Chondrocyte (in vitro differentiated cells): ENCODE data around the gene RNH1. TPM values are rescaled to one million over a fixed set of nuclear protein-coding genes. Genes with fewer than 3 reads are reported as not detected.

ENCODE experiments used
- DNase-seq: peaks from one replicate; pipeline ENCODE4 v3.0.0; 2021; ENCODE audit warnings: mixed read lengths, low spot score
- H3K27ac Mint-ChIP-seq: one replicate; pipeline ENCODE4 v1.8.0; 2021; ENCODE audit warnings: mild to moderate bottlenecking, moderate library complexity, mixed read lengths; ENCODE audit not compliant: unreplicated experiment
- H3K27me3 Mint-ChIP-seq: 2 replicates; pipeline ENCODE4 v1.8.0; 2021; ENCODE audit warnings: low read depth, mixed read lengths
- H3K36me3 Mint-ChIP-seq: 2 replicates; pipeline ENCODE4 v1.8.0; 2021; ENCODE audit warnings: low read depth, mixed read lengths
- H3K4me1 Mint-ChIP-seq: 2 replicates; pipeline ENCODE4 v1.8.0; 2021; ENCODE audit warnings: low read depth, mild to moderate bottlenecking, mixed read lengths
- H3K4me3 Mint-ChIP-seq: one replicate; pipeline ENCODE4 v1.8.0; 2021; ENCODE audit warnings: mild to moderate bottlenecking, moderate library complexity, mixed read lengths; ENCODE audit not compliant: unreplicated experiment
- H3K9me3 Mint-ChIP-seq: 2 replicates; pipeline ENCODE4 v1.8.0; 2021; ENCODE audit warnings: low read depth, mixed read lengths
- total RNA-seq: library from RNA; stranded (reverse); gene quantifications from 3 replicates; pipeline ENCODE4 v1.2.1, GENCODE V29; 2021
- TF ChIP-seq, protein P1 (sequence below): fragments of 200-600 bp; sonication (generic); IDR thresholded peaks from 2 replicates; pipeline ENCODE4 v1.5.0; 2021; ENCODE audit warnings: antibody characterized with exemption, mild to moderate bottlenecking, moderate library complexity

RNH1 gene
- total RNA-seq, 1 donor from 2014 or later, result 166 TPM

DNA sequence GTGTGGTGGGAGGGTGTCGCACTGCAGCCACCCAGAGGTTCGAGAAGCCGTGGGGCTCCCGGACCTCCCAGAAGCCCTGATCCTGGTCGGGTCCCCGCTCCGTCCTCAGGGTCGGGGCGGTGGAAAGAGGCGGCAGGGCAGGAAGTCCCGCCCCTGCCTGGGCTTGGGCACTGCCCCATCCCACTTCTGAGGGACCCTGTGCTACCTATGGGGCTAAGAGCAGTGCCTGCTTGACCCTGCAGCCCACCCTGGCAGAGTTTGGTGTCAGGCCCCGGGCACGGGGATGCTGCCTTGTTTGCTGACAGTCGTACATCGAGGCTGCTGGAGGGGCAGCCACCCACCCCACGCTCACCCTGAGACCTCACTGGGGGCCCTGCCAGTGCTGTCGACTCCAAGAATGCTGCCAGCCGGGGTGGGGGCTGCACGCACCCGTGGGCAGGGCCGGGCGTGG, 19.4 kb downstream of the RNH1 start:
- Mint-ChIP-seq H3K4me3 (no peak overlapping the region), H3K4me1 (no peaks in the 10 kb centered on the region), H3K27ac (no peak overlapping the region), H3K9me3 (peaks cover 3% of the 10 kb centered on the region), H3K27me3 (no peaks in the 10 kb centered on the region), H3K36me3 (peaks cover 3% of the 10 kb centered on the region)
- DNase-seq, result no peak
- TF ChIP-seq, protein P1, sequence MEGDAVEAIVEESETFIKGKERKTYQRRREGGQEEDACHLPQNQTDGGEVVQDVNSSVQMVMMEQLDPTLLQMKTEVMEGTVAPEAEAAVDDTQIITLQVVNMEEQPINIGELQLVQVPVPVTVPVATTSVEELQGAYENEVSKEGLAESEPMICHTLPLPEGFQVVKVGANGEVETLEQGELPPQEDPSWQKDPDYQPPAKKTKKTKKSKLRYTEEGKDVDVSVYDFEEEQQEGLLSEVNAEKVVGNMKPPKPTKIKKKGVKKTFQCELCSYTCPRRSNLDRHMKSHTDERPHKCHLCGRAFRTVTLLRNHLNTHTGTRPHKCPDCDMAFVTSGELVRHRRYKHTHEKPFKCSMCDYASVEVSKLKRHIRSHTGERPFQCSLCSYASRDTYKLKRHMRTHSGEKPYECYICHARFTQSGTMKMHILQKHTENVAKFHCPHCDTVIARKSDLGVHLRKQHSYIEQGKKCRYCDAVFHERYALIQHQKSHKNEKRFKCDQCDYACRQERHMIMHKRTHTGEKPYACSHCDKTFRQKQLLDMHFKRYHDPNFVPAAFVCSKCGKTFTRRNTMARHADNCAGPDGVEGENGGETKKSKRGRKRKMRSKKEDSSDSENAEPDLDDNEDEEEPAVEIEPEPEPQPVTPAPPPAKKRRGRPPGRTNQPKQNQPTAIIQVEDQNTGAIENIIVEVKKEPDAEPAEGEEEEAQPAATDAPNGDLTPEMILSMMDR, result no peak

DNA sequence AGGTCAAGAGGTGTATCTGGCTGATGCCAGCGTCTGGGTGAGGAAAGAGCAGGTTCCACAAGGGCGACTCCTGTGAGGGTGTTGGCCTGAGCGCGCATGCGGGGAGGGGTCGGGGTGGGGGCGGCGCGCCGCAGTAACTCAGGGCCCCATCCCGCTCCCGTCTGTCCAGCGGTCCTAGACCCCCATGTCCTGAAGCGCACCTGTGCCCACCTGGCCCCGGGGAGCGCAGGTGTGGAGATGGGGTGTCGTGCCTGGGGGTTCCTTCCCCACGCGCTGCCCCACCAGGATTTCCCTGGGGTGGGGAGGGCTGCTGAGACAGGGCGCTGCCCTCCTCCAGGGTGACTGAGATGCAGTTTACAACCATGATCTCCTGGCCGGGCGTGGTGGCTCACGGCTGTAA, 20.9 kb downstream of the RNH1 start:
- no peak for DNase-seq

DNA sequence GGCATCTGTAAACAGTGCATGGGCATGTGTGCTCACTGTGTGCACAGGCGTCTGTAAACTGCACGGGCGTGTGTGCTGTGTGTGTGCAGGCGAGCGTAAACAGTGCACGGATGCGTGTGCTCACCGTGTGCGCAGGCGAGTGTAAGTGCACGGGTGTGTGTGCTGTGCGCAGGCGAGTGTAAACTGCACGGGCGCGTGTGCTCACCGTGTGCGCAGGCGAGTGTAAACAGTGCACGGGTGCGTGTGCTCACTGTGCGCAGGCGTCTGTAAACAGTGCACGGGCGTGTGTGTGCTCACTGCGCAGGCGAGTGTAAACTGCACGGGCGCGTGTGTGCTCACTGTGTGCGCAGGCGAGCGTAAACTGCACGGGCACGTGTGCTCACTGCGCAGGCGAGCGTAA, 22.4 kb downstream of the RNH1 start:
- Mint-ChIP-seq H3K27me3 (no peaks in the 10 kb centered on the region), H3K9me3 (peaks cover 3% of the 10 kb centered on the region), H3K4me1 (no peaks in the 10 kb centered on the region), H3K36me3 (peaks cover 4% of the 10 kb centered on the region), H3K4me3 (no peak overlapping the region), H3K27ac (no peak overlapping the region)
- TF ChIP-seq, protein P1, result no peak
- no peak for DNase-seq

More for the DNA sequence above, 20.9 kb downstream of the RNH1 start:
- peaks cover 3% of the 10 kb centered on the region for H3K9me3 Mint-ChIP-seq
- H3K36me3 Mint-ChIP-seq, result peaks cover 5% of the 10 kb centered on the region
- TF ChIP-seq, protein P1, result no peak
- H3K27ac Mint-ChIP-seq, result no peak overlapping the region
- H3K4me1 Mint-ChIP-seq, result no peaks in the 10 kb centered on the region
- no peaks in the 10 kb centered on the region for H3K27me3 Mint-ChIP-seq
- H3K4me3 Mint-ChIP-seq, result no peak overlapping the region

DNA sequence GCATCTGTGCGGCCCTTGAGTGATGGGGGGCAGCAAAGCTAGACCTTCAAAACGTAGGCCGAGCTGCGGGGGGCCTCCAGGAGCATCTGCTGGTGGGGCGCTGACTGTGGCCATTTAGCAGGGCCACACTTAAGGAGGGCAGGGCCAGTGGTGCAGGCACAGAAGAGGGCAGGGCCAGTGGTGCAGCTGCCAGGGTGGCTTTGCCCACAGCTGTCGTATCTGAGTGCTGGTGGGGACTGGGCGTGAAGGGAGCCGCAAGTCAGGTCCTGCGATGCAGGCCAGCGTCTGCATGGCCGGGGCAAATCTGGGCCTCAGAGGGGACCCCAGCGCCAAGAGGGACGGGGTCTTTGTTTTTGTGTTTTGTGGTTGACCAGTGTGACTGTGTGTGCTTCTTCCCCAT, 27.7 kb downstream of the RNH1 start:
- TF ChIP-seq, protein P1, result no peak
- H3K4me3 Mint-ChIP-seq, result no peak overlapping the region
- no peak overlapping the region for H3K27ac Mint-ChIP-seq
- H3K9me3 Mint-ChIP-seq, result peaks cover 3% of the 10 kb centered on the region
- H3K27me3 Mint-ChIP-seq, result no peaks in the 10 kb centered on the region
- no peaks in the 10 kb centered on the region for H3K4me1 Mint-ChIP-seq
- peaks cover 4% of the 10 kb centered on the region for H3K36me3 Mint-ChIP-seq
- no peak for DNase-seq

DNA sequence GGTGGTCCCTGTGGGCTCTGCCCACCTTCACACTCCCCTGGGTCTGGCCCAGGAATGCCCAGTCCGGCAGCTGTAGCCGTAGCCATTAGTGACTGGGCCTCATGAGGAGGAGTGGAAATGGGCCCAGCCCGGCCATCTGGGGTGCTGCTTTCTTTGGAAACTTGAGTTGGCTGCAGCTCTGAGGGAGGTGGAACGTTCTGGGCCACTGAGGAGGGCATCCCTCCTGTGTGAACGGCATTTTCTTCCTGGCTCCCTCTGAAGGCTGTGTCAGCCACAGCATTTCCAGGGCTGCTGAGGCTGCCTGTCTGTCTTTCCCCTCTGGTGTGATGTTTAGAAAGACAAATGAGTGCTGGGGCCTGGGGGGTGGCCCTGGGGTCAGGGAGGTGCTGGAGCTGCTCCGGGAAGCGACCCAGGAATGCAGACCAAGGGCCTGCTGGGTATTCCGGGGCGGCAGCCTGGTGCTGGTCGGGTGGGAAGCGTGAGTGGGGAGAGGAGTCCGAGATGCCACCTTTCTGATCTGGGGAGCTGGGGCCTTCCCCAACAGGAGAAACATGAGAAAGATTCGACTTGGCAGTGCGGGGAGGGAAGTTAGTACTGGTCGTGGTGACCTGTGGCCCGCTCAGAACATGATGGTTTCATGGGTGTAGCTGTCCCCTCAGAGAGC, 29.9 kb downstream of the RNH1 start:
- H3K27me3 Mint-ChIP-seq, result no peaks in the 10 kb centered on the region
- TF ChIP-seq, protein P1, result no peak
- no peaks in the 10 kb centered on the region for H3K4me1 Mint-ChIP-seq
- no peak overlapping the region for H3K4me3 Mint-ChIP-seq
- peaks cover 2% of the 10 kb centered on the region for H3K36me3 Mint-ChIP-seq
- no peak overlapping the region for H3K27ac Mint-ChIP-seq
- no peak for DNase-seq
- H3K9me3 Mint-ChIP-seq, result no peaks in the 10 kb centered on the region
